ENCODE results near the gene ETFA. TPM values are rescaled to one million over a fixed set of nuclear protein-coding genes. Genes with fewer than 3 reads are reported as not detected.

ETFA gene
- total and polyA plus RNA-seq, 2 experiments from 2014 or later: 117 to 303 TPM

- Histone ChIP-seq H3K9me3 (ENCODE audit: low read depth) (no peaks in the 10 kb centered on the region), H3K27me3 (peaks cover 44% of the 10 kb centered on the region), H3K27ac (no peak overlapping the region), H3K4me1 (ENCODE audit: low read depth) (no peaks in the 10 kb centered on the region), H3K36me3 (no peaks in the 10 kb centered on the region), H3K4me3 (no peak overlapping the region)
- no peak for TF ChIP-seq CTCF (IDR thresholded peaks at IDR 0.05; ENCODE audit: low read depth, low read length)
- DNase-seq (ENCODE audit: low read depth in 1 of 2, low spot score in 1 of 2): no peak
These were observed 42.6 kb upstream of the ETFA start for GRCh38 chr15:76353903-76354302.

GRCh38 chr15:76353023-76353577, 41.8 kb upstream of the ETFA start:
- no peak overlapping the region for H3K4me3 ChIP-seq
- DNase-seq (ENCODE audit: low read depth in 1 of 2, low spot score in 1 of 2): no peak
- H3K27me3 ChIP-seq: peaks cover 52% of the 10 kb centered on the region
- no peak for TF ChIP-seq CTCF (IDR thresholded peaks at IDR 0.05; ENCODE audit: low read depth, low read length)
- no peaks in the 10 kb centered on the region for H3K4me1 ChIP-seq (ENCODE audit: low read depth)
- H3K27ac ChIP-seq: no peak overlapping the region
- H3K9me3 ChIP-seq (ENCODE audit: low read depth): no peaks in the 10 kb centered on the region
- no peaks in the 10 kb centered on the region for H3K36me3 ChIP-seq

- Histone ChIP-seq H3K27me3 (peaks cover 86% of the 10 kb centered on the region), H3K36me3 (no peaks in the 10 kb centered on the region), H3K4me1 (ENCODE audit: low read depth) (peaks cover 10% of the 10 kb centered on the region), H3K9me3 (ENCODE audit: low read depth) (no peaks in the 10 kb centered on the region), H3K4me3 (no peak overlapping the region), H3K27ac (no peak overlapping the region)
- DNase-seq (ENCODE audit: low read depth in 1 of 2, low spot score in 1 of 2): no peak
- TF ChIP-seq CTCF (IDR thresholded peaks at IDR 0.05; ENCODE audit: low read depth, low read length): no peak
These were observed 38.2 kb upstream of the ETFA start for GRCh38 chr15:76349301-76350070.

- Histone ChIP-seq H3K4me1 (ENCODE audit: low read depth) (peaks cover 10% of the 10 kb centered on the region), H3K27ac (no peak overlapping the region), H3K27me3 (peaks cover 99% of the 10 kb centered on the region), H3K36me3 (no peaks in the 10 kb centered on the region), H3K9me3 (ENCODE audit: low read depth) (no peaks in the 10 kb centered on the region), H3K4me3 (peak overlapping the region; percentile 26)
- TF ChIP-seq CTCF (IDR thresholded peaks at IDR 0.05; ENCODE audit: low read depth, low read length): no peak
- peak in 1 of 2 donors; percentile 25 for DNase-seq (ENCODE audit: low read depth in 1 of 2, low spot score in 1 of 2)
These were observed 36.3 kb upstream of the ETFA start for GRCh38 chr15:76347482-76348055.

- Histone ChIP-seq H3K36me3 (no peaks in the 10 kb centered on the region), H3K4me3 (peak overlapping the region; percentile 26), H3K27ac (no peak overlapping the region), H3K4me1 (ENCODE audit: low read depth) (peaks cover 10% of the 10 kb centered on the region), H3K27me3 (peaks cover 99% of the 10 kb centered on the region), H3K9me3 (ENCODE audit: low read depth) (no peaks in the 10 kb centered on the region)
- DNase-seq (ENCODE audit: low read depth in 1 of 2, low spot score in 1 of 2): peak; percentile 32 to 55
- no peak for TF ChIP-seq CTCF (IDR thresholded peaks at IDR 0.05; ENCODE audit: low read depth, low read length)
These were observed 35.6 kb upstream of the ETFA start for GRCh38 chr15:76346669-76347481.

Data from cardiac muscle cell (in vitro differentiated cells and primary cell).